NB4 (cell line): ENCODE measurements around the gene TNS4.

Source experiments
- POLR2A ChIP-seq: IDR thresholded peaks from 2 replicates; pipeline ENCODE4 v1.6.1; 2011; ENCODE audit warnings: mild to moderate bottlenecking; ENCODE audit not compliant: insufficient read length; ENCODE audit errors: extremely low read depth
- TF ChIP-seq, protein P1 (sequence below): IDR thresholded peaks from one replicate; pipeline ENCODE4 v1.5.1; 2012; ENCODE audit warnings: low read depth, low read length

DNA sequence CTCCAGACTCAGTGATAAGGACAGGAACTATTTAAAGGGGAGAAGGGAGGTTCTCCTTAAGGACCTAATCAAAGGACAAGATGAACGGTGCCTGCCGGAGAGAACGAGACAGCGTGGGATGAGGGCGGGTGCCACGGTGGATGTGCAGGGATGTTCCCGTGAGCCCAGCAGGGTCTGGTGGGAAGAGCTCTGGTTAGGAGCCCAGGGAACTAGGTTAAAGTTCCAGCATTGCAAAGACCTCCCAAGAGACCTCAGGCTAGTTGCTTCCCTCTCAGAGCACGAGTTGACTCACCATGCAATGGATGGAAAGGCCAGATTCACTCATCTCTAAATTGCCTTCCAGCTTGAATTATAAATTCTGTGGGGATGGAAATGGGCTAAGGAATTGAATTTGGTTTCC lies 49.2 kb upstream of the TNS4 start:
- TF ChIP-seq, protein P1, sequence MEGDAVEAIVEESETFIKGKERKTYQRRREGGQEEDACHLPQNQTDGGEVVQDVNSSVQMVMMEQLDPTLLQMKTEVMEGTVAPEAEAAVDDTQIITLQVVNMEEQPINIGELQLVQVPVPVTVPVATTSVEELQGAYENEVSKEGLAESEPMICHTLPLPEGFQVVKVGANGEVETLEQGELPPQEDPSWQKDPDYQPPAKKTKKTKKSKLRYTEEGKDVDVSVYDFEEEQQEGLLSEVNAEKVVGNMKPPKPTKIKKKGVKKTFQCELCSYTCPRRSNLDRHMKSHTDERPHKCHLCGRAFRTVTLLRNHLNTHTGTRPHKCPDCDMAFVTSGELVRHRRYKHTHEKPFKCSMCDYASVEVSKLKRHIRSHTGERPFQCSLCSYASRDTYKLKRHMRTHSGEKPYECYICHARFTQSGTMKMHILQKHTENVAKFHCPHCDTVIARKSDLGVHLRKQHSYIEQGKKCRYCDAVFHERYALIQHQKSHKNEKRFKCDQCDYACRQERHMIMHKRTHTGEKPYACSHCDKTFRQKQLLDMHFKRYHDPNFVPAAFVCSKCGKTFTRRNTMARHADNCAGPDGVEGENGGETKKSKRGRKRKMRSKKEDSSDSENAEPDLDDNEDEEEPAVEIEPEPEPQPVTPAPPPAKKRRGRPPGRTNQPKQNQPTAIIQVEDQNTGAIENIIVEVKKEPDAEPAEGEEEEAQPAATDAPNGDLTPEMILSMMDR: no peak
- no peak for TF ChIP-seq POLR2A
